HG03521 (cell line): Measurements from ENCODE around the gene DCST2.
"Not testable (repeated sequence)": the region's sequence is repeated elsewhere in the genome, so short reads cannot be mapped to it uniquely, and the experiment has no call there.

ENCODE experiments used
- ATAC-seq: cut with Tn5 transposase; IDR thresholded peaks from one replicate; pipeline ENCODE4 v1.9.1; 2021; ENCODE audit warnings: mild to moderate bottlenecking, moderate library complexity; ENCODE audit not compliant: unreplicated experiment

DCST2 gene

DNA sequence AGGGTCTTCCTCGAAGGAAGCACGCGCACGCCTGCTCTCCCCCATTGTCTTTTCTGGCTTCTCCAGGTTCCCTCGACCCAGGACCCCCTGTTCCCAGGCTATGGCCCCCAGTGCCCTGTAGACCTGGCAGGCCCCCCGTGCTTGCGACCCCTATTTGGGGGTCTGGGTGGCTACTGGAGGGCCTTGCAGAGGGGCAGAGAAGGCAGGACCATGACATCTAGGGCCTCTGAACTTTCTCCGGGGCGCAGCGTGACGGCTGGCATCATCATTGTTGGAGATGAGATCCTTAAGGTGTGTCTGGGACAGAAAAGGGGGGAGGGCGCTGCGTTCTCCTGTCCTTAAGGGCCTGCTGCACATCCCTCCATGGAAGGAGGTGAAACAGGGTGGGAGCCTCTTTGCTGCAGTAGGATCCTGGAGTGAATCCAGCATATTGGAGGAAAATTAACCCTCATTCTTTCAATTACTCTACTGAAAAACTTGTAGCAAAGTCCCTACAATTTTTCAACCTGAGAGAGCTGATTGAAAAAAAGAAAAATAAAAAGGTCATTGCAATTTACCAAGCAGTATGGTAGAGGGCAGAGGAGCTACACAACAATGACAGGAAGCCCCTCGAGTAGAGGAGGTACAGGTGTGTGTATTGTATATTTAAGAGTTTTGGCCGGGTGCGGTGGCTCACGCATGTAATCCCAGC lies 49.7 kb downstream of the DCST2 start:
- ATAC-seq = no peak

DNA sequence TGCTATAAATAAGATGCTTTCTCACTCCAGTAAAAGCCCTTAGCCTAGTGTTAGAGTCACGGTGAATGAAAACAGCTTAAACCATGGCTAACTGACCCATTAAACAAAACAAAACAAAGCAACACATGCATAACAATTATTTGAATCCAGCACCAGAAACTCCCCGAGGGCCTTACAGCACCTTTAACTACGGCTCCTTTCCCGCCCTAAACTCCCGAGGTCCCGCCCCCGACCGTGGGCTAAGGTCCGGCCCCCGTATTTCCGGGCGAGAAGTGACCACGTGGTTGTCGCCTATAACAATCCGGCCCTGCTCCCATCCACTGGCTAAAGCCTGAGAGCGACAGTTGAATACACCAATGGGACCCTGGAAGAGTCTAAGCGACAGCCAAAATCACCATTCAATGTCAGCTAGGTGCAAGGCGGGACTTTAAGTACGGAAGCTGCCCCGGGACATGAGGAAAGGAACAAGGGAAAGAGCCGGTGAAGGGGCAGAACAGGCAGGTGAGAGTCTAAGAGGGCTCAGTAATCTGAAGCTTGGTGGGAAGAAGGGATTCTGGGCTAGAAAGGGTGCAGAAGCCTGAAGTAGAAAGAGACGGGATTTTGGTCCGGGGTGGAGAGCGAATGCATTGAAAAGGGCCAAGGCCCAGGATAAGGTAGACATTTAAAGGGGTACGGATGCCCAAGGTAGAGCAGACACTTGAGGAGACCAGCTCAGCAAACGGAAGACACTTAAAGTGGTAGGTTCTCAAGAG lies 50.5 kb downstream of the DCST2 start, which contains the start of gene FLAD1:
Gene FLAD1, plus strand, starts transcription at position 448 of the 752 bp plus-strand sequence. CDS start 351 bp downstream, outside the sequence.
- ATAC-seq = peak; percentile 97

DNA sequence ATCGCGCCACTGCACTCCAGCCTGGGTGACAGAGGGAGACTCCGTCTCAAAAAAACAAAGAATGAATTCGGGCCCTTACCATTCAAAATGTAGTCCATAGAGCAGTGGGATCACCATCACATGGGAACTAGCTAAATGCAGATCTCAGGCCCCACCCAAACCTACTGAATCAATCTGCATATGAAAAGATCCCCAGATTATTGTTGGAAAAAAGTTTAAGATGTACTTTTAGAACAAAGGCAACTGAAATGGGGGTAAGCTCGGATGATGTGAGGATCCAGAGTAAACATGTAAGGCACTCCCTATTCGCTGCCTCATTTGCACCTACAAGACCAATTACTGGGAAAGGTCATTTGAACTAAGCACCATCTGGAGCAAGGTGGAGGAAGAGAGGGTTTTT lies 51.2 kb downstream of the DCST2 start:
- ATAC-seq = no peak

DNA sequence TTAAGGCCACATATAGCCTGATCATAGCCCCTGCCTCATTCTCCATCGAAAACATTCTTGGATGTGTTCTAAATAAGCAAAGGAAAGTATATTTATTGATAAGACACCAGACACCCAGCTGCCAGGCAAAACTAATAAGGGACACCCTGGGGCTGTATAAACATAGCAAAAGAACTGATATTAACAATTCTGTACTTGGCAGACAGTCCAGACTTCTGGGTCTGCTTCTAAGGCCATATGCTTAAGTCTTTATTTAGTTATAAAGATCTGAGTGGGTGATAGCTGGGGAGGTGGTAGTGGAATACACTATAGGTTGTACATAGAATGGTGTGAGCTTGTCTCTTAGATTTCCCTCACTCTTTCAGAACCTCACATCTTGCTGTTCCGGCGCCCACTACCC lies 55.2 kb downstream of the DCST2 start:
- ATAC-seq = no peak

DNA sequence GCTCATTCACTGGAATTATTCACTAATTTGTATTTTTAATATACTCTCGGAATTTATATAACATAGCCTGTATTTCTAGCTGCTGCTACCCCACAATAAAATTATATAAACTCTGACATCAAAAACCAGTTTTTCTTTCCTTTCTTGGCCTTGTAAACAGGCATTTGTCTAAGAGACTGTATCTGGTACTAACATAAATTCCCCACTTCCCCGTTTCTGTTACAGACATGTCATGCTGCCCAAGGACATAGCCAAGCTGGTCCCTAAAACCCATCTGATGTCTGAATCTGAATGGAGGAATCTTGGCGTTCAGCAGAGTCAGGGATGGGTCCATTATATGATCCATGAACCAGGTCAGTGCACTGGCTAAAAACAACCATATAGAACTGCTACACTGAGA lies 55.8 kb downstream of the DCST2 start:
- ATAC-seq = not testable (repeated sequence)

DNA sequence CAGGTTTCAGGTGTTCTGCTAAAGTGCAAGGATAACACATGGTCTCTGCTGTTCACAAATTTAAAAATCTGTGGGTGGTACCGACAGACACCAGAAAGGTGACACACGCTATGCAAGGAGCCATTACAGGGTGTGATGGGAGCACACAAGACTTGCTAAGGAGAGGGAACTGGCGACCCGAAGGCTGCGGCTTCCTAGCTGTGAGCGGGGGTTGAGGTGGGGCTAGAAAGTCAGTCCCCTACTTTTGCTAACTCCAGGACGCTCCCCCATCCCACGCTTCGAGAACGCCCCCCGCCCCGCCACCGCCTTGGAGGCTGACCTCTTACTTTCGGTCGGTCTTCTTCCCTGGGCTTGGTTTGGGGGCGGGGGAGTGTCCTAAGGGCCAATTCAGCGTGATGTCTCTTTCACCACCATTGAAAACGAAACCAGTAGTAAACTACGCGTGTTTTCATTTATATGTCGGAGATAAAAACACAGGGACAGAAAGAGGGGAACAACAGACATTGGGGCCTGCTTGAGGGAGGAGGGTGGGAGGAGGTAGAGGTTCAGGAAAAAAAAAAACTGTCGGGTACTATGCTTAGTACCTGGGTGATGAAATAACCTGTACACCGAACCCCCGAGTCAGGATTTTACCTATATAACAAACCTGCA lies 58.0 kb downstream of the DCST2 start:
- no peak for ATAC-seq

DNA sequence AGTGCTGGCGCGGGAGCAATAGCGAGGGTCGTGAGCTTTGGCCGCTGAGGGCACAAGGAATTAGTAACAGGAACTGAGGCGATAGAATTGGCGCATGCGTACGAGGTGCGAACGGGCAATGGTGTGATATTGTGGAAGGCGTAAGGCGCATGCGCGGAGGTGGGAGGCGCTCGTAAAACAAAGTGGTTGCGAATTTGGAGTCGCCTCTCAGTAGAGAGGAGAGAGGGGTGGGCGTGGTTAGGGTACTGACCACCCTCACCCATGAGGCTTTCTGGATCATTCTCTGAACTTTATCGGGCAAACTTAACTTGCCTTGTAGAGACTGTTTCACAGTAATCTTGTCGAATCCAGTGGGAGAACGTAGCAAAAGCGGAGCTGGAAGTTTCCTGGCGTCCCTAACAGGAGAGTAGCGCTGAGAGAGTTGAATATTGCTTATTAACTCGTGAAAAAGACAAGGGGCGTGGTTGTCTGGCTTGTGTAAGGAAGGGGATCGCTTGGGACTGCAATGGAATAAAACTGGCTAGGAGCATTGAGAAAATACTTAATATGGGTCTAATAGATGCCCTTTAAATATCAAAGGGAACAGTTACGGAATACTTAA lies 58.7 kb downstream of the DCST2 start:
- ATAC-seq = peak; percentile 36

DNA sequence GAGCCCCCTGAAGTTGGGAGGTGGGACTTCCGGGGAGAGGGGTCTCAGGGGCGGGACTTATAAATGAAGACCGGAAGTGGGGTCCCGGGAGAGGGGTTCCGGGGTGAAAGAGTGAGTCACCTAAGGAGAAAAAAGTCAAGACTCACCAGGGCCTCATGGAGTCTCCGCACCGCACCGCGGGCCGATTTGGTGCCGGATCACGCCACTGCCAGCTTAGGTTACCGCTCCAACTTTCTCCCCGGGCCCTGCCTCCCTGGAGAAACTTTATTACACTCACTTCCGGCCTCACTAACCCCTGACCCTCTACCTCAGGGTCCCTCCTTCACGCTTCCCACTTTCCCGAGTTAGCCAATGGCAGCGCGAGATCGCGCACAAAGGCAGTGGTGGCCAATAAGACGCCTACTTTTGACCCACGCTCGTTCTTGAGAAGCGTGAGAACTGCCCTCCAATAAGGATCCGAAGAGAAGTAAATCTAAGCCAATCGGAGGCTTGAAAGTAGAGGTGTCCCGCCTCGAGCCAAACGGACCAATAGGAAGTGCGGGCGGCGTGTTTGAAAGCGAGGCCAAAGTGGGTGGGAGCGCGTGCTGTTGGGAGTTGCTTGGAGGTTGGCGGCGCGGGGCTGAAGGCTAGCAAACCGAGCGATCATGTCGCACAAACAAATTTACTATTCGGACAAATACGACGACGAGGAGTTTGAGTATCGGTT lies 59.3 kb downstream of the DCST2 start, which contains the start of gene CKS1B:
Gene CKS1B, plus strand, starts transcription at position 580 of the 706 bp plus-strand sequence. Its CDS starts 65 bp downstream, at position 645.
- ATAC-seq = peak; percentile 79

DNA sequence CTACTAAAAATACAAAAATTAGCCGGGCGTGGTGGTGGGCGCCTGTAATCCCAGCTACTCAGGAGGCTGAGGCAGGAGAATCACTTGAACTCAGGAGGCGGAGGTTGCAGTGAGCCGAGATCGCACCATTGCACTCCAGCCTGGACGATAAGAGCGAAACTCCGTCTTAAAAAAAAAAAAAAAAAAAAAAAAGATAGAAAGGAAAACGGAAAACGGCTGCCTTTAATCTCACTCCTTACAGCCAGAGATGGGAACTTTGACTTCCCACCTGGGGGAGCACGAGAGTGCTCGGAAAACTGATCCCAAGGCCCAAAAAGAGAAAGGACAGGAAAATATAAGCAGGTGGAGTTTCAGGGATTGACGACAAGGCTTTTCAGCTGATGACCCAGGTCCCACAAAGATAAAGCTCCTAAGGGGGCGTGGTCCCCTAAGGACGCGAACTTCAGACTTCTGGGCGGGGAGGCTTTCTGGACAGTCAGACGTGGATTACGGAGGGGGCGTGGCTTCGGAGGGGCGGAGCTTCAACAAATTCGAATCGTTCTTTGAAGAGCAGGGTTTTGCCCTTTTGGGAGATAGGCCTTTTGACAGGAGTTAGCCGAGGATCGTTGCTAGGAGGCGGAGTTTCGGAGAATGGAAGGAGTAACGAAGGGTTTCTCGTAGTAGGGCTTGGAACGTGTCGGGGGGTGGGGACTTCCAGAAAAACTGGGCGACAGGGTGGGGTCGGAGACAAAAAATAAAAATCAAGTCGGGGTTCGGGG lies 60.1 kb downstream of the DCST2 start:
- peak; percentile 23 for ATAC-seq

DNA sequence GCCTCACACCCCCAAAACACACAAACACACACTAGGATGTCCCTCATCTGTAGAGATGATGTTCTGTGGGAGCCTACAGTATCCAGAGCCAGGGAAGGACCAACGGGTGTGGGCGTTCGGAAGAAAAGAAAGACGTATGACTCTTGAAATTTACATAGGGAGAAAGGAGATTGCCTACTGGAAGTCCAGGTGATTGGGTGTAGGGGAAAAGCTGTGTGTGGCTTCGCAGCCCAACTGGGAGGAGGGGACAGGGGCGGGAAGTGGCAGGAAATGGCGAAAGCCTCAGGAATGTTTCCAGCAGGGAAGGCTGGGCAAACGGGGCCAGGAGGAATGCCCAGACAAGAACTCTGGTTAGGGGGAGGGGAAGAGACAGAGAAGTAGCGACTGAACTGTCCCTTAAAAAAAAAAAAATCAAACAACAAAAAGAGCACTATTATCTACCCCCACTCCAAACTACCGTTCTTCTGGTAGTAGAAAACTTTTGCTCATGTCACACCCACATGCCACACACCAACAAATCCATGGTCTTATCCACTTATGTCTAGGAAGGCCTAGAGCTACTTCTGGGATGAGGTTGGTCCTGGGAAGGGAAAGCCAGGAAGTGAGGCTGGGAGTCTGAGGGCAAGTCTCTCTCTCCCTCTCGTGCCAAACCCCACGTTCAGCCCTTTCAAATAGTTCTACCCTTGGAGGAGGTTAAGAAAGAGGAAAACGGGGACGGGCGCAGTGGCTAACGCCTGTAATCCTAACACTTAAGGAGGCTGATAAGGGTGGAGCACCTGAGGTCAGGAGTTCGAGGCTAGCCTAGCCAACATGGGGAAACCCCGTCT lies 60.9 kb downstream of the DCST2 start:
- no peak for ATAC-seq

DNA sequence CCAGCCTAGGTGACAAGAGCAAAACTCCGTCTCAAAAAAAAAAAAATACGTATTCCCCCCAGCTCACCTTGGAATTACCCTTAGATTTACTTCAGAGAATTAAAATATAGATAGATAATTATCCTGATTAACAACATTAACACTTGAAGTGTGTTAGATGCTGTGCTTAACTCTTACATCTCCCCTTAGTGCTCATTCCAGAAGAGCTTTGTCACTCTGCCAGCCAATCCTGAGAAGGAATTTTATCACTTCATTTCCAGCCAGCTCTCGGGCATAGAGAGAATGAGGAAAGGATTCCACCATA lies 61.4 kb downstream of the DCST2 start:
- no peak for ATAC-seq

DNA sequence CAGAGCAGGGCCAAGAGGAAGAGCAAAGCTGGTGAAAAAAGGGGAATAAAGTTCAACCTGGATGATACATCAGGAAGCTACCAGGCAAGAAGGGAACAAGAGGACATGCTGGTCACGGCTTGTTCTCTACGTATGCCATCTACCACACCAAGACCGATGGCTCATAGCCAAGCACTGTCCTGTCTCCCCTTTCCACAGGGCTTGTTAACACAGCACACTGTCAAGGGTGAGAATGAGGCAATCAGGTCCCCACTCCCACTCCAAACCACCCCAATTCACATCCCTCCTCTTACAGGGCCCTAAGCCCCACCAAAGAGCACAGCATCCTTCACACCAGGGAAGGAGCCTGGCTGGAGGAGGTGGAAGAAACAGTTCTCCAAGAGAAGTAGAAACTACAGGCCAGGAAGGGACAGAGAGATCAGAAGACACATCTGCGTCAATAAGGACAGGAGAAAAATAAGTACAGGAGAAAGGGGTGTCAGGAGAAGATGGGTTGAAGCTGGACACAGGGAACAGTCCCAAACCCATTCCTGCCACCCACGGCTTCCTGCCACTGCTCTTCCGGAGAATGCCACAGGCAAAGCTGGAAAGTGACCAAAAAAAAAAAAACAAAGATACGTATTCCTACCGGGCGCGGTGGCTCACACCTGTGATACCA lies 62.1 kb downstream of the DCST2 start:
- ATAC-seq = no peak

DNA sequence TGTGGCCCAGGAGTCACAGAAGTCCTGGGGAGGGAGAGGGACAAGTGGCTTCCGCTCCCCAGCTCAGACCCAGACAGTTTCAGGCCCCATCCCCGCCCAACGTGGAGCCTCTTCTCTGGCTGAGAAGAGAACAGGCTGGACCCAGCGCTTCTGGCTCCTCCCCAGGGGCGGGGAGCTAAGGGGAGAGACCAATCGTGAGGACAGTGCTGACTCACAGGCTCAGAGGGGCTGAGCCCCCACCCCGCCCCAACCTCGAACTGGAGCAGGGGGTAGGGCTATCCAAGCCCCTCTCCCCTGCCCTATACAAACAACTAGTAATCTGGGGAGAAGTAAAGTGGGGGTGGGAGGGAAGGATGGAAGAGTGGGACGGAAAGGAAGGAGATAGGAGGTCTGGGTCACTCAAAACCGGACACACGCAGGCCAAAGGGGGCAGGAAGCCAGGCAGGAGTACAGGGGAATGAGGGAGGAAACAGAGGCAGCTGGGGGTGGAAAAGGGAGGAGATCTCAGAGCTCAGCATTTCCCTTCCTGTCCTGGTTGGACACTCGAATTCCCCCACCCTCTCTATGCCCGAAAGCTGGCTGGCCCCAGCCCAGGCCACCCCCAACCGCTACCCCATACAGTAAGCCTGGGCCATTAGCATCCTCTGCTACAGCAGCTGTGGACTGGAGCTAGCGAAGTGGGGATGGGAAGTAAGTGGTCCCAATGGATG lies 62.8 kb downstream of the DCST2 start, which contains the start of gene SHC1:
Gene SHC1, minus strand, starts transcription at position 117 of the 710 bp plus-strand sequence. CDS start 221 bp downstream, outside the sequence.
- ATAC-seq = no peak

DNA sequence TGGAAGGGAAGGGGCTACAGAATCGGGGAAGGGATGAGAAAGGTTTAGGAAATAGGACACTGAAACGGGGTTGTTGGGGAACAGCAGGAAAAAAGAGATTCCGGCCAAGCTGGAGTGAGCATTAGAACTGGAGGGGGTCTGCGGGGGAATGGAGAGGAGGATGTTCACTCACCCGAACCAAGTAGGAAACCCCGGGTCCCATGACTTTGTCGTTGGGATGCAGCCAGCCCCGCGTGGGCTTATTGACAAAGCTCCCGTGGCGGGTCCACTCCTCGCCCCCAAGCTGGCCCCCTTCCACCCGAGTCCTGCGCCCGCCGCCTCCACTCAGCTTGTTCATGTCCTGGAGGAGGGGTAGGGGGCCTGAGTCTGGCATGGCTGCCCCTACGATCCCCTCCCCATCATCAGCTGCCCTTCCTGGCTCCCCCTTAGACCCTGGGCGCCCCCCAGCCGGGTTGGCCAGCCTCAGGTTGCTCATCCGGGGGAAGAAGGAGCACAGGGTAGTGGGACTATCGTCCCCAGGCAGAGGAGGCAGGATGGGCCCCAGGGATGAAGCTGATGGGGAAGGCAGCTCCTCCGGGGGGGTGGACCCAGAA lies 63.6 kb downstream of the DCST2 start:
- ATAC-seq = no peak

DNA sequence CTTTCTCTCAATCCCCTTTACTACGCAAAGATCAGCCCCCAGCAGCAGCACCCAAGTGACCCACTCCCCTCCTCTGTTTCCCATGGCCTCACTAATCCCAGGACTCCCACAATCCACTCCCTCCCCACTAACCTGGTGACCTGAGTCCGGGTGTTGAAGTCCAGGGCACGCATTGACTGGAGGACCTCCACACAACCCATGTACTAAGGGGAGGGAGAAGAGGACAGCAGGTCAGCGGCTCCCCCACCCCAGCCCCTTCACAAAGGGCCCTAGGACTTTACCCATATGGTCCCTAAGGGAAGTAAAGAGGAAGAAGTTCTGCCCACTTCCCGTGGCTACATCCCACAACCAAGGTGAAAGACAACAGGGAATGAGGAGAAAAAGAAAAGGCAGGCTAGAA lies 64.3 kb downstream of the DCST2 start:
- ATAC-seq = no peak

DNA sequence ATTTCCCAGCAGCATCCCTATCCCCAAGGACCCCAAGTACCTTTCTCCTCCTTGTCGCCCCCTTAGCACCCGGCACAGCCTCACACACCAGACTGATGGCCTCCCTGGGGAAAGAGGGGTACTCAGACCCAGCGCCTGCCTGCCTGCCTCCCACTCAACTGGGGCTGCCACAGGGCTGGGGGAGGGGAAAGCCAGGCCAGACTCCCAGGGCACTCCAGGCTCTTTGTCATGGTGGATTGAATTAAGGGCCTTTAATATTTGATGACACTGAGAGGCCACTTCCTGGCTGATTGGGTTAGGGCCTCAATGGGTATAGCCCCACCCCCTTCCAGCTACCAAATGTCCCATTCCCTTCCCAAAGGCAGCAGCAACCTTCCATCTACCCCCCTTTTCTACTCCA lies 64.8 kb downstream of the DCST2 start:
- ATAC-seq = no peak
